Fibroblast of mammary gland (primary cell): ENCODE measurements around the gene TMEM151A.

Experiments used
- DNase-seq: peaks from one replicate; pipeline ENCODE4 v3.0.0-alpha.2; 2010; ENCODE audit warnings: low read depth
- H3K4me3 ChIP-seq: 2 replicates; pipeline ENCODE4 v1.5.1; 2011; ENCODE audit warnings: low read depth, mild to moderate bottlenecking, low read length, moderate library complexity; ENCODE audit not compliant: control insufficient read depth
- TF ChIP-seq, protein P1 (sequence below): conservative IDR thresholded peaks from 2 replicates; pipeline ENCODE4 v1.5.1; 2011; ENCODE audit warnings: low read depth, low read length, inconsistent platforms; ENCODE audit not compliant: control insufficient read depth, insufficient read depth

The TMEM151A gene

DNA sequence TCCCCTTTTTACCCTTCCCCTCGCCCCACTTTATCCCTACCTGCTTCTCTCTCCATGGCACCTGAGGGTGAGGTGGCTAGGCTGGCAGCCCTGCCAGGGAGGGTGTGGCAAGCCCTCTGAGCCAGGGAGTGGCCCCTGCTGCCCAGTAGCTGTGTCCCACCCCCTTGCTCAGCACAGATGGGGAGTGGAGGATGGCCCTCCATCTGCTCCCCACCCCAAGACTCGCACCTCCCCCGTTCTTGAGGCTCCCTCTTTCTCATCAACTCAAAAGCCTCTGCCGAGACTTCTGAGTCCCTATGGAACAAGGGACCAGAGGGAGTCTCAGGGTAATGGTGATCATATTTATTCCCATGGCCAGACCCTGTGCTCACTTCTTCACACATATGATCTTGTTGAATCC lies 1.7 kb downstream of the TMEM151A start:
- no peak for DNase-seq
- no peak overlapping the region for H3K4me3 ChIP-seq
- TF ChIP-seq, protein P1, sequence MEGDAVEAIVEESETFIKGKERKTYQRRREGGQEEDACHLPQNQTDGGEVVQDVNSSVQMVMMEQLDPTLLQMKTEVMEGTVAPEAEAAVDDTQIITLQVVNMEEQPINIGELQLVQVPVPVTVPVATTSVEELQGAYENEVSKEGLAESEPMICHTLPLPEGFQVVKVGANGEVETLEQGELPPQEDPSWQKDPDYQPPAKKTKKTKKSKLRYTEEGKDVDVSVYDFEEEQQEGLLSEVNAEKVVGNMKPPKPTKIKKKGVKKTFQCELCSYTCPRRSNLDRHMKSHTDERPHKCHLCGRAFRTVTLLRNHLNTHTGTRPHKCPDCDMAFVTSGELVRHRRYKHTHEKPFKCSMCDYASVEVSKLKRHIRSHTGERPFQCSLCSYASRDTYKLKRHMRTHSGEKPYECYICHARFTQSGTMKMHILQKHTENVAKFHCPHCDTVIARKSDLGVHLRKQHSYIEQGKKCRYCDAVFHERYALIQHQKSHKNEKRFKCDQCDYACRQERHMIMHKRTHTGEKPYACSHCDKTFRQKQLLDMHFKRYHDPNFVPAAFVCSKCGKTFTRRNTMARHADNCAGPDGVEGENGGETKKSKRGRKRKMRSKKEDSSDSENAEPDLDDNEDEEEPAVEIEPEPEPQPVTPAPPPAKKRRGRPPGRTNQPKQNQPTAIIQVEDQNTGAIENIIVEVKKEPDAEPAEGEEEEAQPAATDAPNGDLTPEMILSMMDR, result no peak

DNA sequence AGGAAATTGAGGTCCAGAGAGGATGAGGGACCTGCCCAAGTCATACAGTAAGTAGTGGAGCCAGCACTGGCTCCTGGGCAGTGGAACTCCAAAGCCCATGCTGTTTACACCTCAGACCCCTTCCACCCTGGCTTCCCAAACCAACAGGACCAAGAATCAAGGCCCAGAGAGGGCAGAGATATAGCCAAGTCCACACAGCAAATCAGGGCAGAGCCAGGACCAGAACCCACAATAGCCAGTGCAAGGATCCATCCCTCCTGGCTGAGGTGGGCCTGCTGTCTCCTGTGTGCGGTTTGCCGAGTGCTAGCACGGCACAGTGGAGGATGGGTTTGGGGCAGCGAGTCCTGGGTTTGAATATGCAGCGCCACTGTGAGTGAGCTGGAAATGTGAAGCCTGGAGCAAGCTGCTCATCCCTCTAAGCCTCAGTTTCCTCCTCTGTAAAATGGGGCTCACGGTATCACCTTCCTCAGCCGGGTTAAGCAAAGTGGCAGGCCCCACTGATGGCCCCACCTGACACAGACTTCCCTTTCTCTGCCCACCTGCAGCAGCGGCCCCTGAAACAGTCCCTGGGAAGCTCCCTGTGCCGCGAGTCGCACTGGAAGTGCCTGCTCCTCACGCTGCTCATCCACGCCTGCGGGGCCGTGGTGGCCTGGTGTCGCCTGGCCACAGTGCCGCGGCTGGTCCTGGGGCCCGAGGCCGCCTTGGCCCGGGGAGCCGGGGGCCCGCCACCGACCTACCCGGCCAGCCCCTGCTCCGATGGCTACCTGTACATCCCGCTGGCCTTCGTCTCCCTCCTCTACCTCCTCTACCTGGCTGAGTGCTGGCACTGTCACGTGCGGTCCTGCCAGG lies 2.3 kb downstream of the TMEM151A start:
- H3K4me3 ChIP-seq, result no peak overlapping the region
- no peak for DNase-seq
- TF ChIP-seq, protein P1, result no peak

DNA sequence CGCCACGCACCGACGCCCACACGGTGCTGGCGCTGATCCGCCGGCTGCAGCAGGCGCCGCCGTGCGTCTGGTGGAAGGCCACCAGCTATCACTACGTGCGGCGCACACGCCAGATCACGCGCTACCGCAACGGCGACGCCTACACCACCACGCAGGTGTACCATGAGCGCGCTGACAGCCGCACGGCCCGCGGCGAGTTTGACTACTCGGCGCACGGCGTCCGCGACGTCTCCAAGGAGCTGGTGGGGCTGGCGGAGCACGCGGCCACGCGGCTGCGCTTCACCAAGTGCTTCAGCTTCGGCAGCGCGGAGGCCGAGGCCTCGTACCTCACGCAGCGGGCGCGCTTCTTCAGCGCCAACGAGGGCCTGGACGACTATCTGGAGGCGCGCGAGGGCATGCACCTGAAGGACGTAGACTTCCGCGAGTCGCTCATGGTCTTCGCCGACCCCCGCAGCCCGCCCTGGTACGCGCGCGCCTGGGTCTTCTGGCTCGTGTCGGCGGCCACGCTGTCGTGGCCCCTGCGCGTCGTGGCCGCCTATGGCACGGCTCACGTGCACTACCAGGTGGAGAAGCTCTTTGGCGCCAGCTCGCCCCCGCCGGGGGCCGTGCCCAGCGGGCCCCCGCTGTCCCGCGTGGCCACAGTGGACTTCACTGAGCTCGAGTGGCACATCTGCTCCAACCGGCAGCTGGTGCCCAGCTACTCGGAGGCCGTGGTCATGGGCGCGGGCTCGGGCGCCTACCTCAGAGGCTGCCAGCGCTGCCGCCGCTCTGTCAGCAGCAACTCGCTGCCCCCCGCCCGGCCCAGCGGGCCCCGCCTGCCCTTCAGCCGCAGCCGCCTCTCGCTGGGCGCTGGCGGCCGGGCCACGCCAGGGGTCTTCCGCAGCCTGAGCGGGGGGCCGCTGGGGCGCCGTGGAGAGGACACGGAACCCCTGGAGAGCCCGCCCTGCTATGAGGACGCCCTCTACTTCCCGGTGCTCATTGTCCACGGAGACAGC lies 3.2 kb downstream of the TMEM151A start:
- H3K4me3 ChIP-seq, result no peak overlapping the region
- TF ChIP-seq, protein P1, result no peak

DNA sequence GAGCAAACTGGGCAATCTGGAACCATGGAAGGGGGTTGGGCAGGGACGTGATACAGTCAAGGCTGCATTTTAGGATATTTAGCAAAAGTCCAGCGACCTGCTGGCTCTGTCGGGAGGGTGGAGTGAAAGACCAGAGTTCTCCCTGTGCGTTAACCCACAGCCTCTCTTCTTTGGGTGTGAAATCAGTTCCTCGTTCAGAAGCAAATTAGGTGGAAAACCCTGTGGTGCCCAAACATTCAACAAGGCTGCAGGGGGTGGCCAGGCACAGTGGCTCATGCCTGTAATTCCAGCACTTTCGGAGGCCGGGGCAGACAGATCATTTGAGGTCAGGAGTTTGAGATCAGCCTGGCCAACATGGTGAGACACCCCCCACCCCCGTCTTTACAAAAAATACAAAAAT lies 5.9 kb downstream of the TMEM151A start:
- TF ChIP-seq, protein P1, result no peak
- DNase-seq, result no peak
- no peak overlapping the region for H3K4me3 ChIP-seq

More for the DNA sequence above, 3.2 kb downstream of the TMEM151A start:
- no peak for DNase-seq

DNA sequence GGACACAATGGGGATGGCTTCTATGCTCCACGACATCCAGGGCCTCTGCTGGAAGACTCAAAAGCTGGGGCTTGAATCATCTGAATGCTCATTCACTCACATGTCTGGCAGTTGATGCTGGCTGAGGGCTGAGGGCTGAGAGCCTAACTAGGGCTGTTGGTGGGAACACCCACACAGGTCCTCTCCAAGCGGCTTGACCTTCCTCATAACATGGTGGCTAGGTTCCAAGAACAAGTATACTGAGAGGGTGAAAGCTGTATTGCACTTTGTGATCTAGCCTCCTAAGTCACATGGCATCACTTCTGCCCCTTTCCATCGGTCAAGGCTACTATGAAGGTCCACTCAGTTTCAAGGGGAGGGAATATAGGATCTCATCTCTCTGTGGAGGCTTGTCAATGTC lies 7.5 kb downstream of the TMEM151A start:
- no peak for DNase-seq
- TF ChIP-seq, protein P1, result no peak
- H3K4me3 ChIP-seq, result no peak overlapping the region

DNA sequence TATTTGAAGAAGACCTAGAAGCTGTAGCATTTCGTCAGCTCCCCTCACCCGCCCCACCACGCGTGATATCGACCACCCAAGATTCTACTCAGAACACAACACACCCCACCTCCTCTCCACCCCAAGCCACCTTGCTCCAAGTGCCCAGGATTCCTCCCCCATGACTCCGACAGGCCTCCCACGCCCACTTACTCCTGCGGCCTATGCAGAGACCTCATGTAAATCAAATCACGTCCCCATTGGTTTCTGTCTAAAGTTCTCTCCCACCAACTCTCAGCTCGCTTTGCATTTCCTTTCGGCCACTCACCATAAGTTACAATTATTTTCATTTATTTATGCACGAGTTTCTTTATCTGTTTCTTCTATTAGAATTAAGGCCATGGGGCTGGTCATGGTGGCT lies 11.0 kb downstream of the TMEM151A start:
- TF ChIP-seq, protein P1, result no peak
- H3K4me3 ChIP-seq, result no peak overlapping the region
- DNase-seq, result no peak
